Natural killer cell (primary cell): ENCODE measurements around the gene IL6ST. TPM values are rescaled to one million over a fixed set of nuclear protein-coding genes. Genes with fewer than 3 reads are reported as not detected.

Experiments used
- ATAC-seq, 3 donors: fragments of 150-1000 bp in 2 of 3; fragments of 200-7000 bp in 1 of 3; cut with Tn5 transposase; 1 replicate in 1 of 3; 2 replicates in 2 of 3; pipeline ENCODE4 v1.10.0; 2021; ENCODE audit warnings: mild to moderate bottlenecking in 2 of 3, moderate library complexity in 2 of 3
- DNase-seq, 2 donors: peaks; one replicate each; pipeline versions ENCODE4 v3.0.0 to v3.0.0-alpha.2; 2013 to 2021; ENCODE audit warnings: mixed read lengths in 1 of 2
- H3K27ac ChIP-seq: one replicate; pipeline ENCODE4 v1.5.1; 2013; ENCODE audit warnings: mild to moderate bottlenecking, low read length
- H3K27me3 ChIP-seq: one replicate; pipeline ENCODE4 v1.6.1; 2013; ENCODE audit warnings: low read length; ENCODE audit not compliant: control insufficient read depth, insufficient read depth
- H3K36me3 ChIP-seq: one replicate; pipeline ENCODE4 v1.6.1; 2013; ENCODE audit warnings: low read length; ENCODE audit not compliant: control insufficient read depth, insufficient read depth
- H3K4me1 ChIP-seq: one replicate; pipeline ENCODE4 v1.6.1; 2013; ENCODE audit warnings: low read length; ENCODE audit not compliant: control insufficient read depth, insufficient read depth
- H3K4me3 ChIP-seq: one replicate; pipeline ENCODE4 v1.5.1; 2013; ENCODE audit warnings: low read length
- H3K9me3 ChIP-seq: one replicate; pipeline ENCODE4 v1.6.1; 2013; ENCODE audit warnings: low read length; ENCODE audit not compliant: control insufficient read depth, insufficient read depth
- H3K27ac Mint-ChIP-seq, 2 donors: one replicate each; pipeline ENCODE4 v1.8.0; 2022; ENCODE audit warnings: mild to moderate bottlenecking in 2 of 2, mixed read lengths in 2 of 2, moderate library complexity in 1 of 2
- H3K27me3 Mint-ChIP-seq, 2 donors: one replicate each; pipeline ENCODE4 v1.8.0; 2022; ENCODE audit warnings: low read depth in 2 of 2, mixed read lengths in 2 of 2
- H3K36me3 Mint-ChIP-seq: one replicate; pipeline ENCODE4 v1.8.0; 2022; ENCODE audit warnings: mixed read lengths
- H3K4me1 Mint-ChIP-seq, 2 donors: one replicate each; pipeline ENCODE4 v1.8.0; 2022; ENCODE audit warnings: mixed read lengths in 2 of 2
- H3K4me3 Mint-ChIP-seq: one replicate; pipeline ENCODE4 v1.8.0; 2022; ENCODE audit warnings: mild to moderate bottlenecking, moderate library complexity, mixed read lengths
- H3K9me3 Mint-ChIP-seq, 2 donors: one replicate each; pipeline ENCODE4 v1.8.0; 2022; ENCODE audit warnings: mixed read lengths in 2 of 2
- WGBS: methylation state at CpG from one replicate; pipeline ENCODE4 v1.1.7; 2013; ENCODE audit warnings: missing lambda C conversion rate; ENCODE audit not compliant: insufficient coverage; 5-methylcytosine and 5-hydroxymethylcytosine counted together
- intact Hi-C: fragments of 100-400 bp; cut with micrococcal nuclease; formaldehyde crosslinking; loops from one replicate; pipeline ENCODE4 v1.14.2; 2022
- total RNA-seq, 4 donors: library from RNA; stranded (reverse); fragments of 120-200 nt in 1 of 4; gene quantifications; one replicate each; pipeline versions ENCODE4 v1.2.3 to v1.2.4, GENCODE V29; 2013 to 2022
- TF ChIP-seq, protein P1 (sequence below): fragments of 200-600 bp; IDR thresholded peaks from one replicate; pipeline ENCODE4 v1.8.0; 2022; ENCODE audit warnings: antibody characterized with exemption

IL6ST gene
- total RNA-seq, 3 donors from 2014 or later (not counting 1 experiment from before 2014, with no cell fraction given), result 48.5 to 73.0 (median 53.8) TPM

DNA sequence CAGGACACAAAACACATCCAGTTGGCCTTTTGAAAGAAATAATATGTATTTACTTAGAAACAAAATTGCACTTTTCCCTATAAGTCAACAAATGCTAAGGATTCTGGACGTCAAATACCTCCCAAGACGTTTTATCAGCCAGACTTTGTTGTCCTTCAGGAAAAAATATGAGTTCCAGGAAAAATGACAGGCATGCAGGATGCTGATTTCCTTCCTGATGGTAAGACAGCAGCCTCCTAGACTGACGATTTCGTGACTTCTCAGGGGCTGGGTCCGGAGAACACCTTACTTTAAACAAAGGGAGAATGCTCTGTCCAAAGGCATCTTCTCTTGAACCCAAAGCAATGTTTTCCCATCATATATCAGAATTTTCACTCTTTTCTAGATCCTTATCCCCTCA, 69.1 kb downstream of the IL6ST start:
- Histone ChIP-seq H3K4me3 (no peak overlapping the region), H3K9me3 (no peaks in the 10 kb centered on the region), H3K36me3 (no peaks in the 10 kb centered on the region), H3K4me1 (peaks cover 14% of the 10 kb centered on the region), H3K27ac (no peak overlapping the region), H3K27me3 (no peaks in the 10 kb centered on the region)
- H3K4me1 Mint-ChIP-seq, result peaks cover 10 to 11% of the 10 kb centered on the region in 2 donors
- no peaks in the 10 kb centered on the region for H3K9me3 Mint-ChIP-seq
- TF ChIP-seq, protein P1, sequence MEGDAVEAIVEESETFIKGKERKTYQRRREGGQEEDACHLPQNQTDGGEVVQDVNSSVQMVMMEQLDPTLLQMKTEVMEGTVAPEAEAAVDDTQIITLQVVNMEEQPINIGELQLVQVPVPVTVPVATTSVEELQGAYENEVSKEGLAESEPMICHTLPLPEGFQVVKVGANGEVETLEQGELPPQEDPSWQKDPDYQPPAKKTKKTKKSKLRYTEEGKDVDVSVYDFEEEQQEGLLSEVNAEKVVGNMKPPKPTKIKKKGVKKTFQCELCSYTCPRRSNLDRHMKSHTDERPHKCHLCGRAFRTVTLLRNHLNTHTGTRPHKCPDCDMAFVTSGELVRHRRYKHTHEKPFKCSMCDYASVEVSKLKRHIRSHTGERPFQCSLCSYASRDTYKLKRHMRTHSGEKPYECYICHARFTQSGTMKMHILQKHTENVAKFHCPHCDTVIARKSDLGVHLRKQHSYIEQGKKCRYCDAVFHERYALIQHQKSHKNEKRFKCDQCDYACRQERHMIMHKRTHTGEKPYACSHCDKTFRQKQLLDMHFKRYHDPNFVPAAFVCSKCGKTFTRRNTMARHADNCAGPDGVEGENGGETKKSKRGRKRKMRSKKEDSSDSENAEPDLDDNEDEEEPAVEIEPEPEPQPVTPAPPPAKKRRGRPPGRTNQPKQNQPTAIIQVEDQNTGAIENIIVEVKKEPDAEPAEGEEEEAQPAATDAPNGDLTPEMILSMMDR, result no peak
- WGBS, result 83% methylated on average over 5 of the region's 5 CpGs
- intact Hi-C loops, result no loop called here
- H3K27ac Mint-ChIP-seq, result no peak overlapping the region
- H3K4me3 Mint-ChIP-seq, result no peak overlapping the region
- DNase-seq, result no peak
- peaks cover 6 to 7% of the 10 kb centered on the region in 2 donors for H3K27me3 Mint-ChIP-seq
- no peaks in the 10 kb centered on the region for H3K36me3 Mint-ChIP-seq
- ATAC-seq, result no peak

DNA sequence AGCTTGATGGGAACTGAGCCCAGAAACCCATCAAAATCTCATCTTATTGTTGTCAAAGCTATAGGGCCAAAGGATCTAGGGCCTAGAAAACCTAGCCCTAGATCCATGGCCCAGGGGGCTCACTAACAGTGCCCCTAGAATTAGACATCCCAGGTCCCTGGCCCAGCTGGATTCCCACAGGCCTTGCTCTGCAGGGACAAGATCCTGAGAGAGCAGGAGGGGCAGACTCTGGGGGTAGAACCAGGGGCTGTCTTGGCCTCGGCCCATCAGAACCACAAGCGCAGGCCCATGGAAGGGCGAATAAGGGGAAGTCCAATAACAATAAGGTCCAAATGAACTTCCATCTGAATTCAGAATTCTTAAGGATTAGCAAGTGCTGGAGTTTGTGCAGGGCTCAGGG, 69.6 kb downstream of the IL6ST start:
- TF ChIP-seq, protein P1, result no peak
- Histone ChIP-seq H3K4me1 (peaks cover 14% of the 10 kb centered on the region), H3K27me3 (no peaks in the 10 kb centered on the region), H3K4me3 (no peak overlapping the region), H3K27ac (no peak overlapping the region), H3K9me3 (no peaks in the 10 kb centered on the region), H3K36me3 (no peaks in the 10 kb centered on the region)
- no peak for DNase-seq
- WGBS, result 95% methylated on average over 3 of the region's 3 CpGs
- intact Hi-C loops, result no loop called here
- peaks cover 6 to 7% of the 10 kb centered on the region in 2 donors for H3K27me3 Mint-ChIP-seq
- H3K27ac Mint-ChIP-seq, result no peak overlapping the region
- peaks cover 10 to 11% of the 10 kb centered on the region in 2 donors for H3K4me1 Mint-ChIP-seq
- H3K9me3 Mint-ChIP-seq, result no peaks in the 10 kb centered on the region
- ATAC-seq, result no peak
- H3K4me3 Mint-ChIP-seq, result no peak overlapping the region
- no peaks in the 10 kb centered on the region for H3K36me3 Mint-ChIP-seq

DNA sequence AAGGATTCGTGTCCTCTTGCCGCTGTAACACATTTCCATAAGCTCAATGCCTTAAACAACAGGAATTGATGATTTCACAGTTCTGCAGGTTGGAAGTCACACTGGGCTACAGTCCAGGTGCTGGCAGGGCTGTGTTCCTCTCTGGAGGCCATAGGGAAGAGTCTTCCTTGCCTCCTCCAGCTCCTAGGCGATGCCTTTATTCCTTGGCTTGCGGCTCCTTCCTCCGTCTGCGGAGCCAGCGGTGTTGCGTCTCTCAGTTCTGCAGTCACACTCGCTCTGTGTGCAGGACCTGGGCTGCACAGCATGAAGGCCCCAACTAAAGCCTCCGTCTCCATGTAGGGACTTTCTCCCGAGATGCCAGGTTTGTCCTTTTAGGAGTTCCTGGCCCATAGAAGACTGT, 70.0 kb downstream of the IL6ST start:
- Mint-ChIP-seq H3K4me3 (no peak overlapping the region), H3K4me1 (peaks cover 10 to 11% of the 10 kb centered on the region in 2 donors), H3K27ac (no peak overlapping the region), H3K9me3 (no peaks in the 10 kb centered on the region), H3K27me3 (peaks cover 6 to 7% of the 10 kb centered on the region in 2 donors), H3K36me3 (no peaks in the 10 kb centered on the region)
- Histone ChIP-seq H3K27me3 (no peaks in the 10 kb centered on the region), H3K9me3 (no peaks in the 10 kb centered on the region), H3K27ac (no peak overlapping the region), H3K4me1 (peaks cover 17% of the 10 kb centered on the region), H3K4me3 (no peak overlapping the region), H3K36me3 (no peaks in the 10 kb centered on the region)
- intact Hi-C loops, result no loop called here
- DNase-seq (no peak), ATAC-seq (no peak)
- TF ChIP-seq, protein P1, result no peak
- WGBS, result 89% methylated on average over 11 of the region's 11 CpGs

DNA sequence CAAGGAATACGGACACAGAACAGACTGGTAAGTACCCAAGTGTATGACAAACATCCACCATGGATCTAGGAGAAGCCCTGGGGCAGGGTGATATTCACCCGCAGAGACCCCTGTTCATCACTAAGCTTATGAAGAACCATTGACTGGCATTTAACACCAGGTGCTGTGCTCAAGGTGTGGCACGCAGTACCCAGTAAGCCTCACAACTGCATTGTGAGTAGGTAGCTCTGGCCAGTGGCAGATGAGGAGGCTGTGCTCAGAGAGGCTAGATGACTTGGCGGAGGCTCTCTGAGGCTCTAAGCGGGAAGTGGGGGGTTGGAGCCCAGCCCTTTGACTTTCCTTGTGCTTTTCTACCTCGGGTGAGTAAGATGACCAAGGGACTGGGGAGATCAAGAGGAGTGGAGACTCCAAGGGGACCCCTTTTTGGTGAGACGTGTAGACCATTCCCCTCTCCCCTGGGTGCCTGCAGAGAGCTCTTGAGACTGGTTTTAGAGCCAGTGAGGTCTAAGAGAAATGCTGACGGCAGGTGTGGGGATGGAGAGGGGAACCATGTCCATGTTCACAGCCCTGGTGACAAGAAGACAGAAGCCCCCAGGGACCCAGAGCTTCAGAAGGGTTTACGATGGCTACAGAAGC, 70.8 kb downstream of the IL6ST start:
- no peaks in the 10 kb centered on the region for H3K36me3 Mint-ChIP-seq
- Histone ChIP-seq H3K36me3 (no peaks in the 10 kb centered on the region), H3K27me3 (no peaks in the 10 kb centered on the region), H3K4me1 (peaks cover 23% of the 10 kb centered on the region), H3K27ac (no peak overlapping the region), H3K4me3 (no peak overlapping the region), H3K9me3 (no peaks in the 10 kb centered on the region)
- H3K4me1 Mint-ChIP-seq, result peaks cover 10 to 11% of the 10 kb centered on the region in 2 donors
- 89% methylated on average over 9 of the region's 9 CpGs for WGBS
- intact Hi-C loops, result no loop called here
- H3K9me3 Mint-ChIP-seq, result no peaks in the 10 kb centered on the region
- H3K27me3 Mint-ChIP-seq, result peaks cover 7 to 9% of the 10 kb centered on the region in 2 donors
- ATAC-seq, result peak in 2 of 3 donors; percentile 24 to 34
- DNase-seq, result no peak
- TF ChIP-seq, protein P1, result no peak
- peak overlapping the region; percentile 88 for H3K4me3 Mint-ChIP-seq
- H3K27ac Mint-ChIP-seq, result peak overlapping the region; percentile 43 to 78
